Measurements from ENCODE around the gene EPO.

Gene EPO

GRCh38 chr7:100686201-100686821, 34.0 kb upstream of the EPO start:
- Histone ChIP-seq H3K36me3 (ENCODE audit: control insufficient read depth, insufficient read depth, low read length) (peaks cover 53% of the 10 kb centered on the region), H3K4me3 (ENCODE audit: low read length) (no peak overlapping the region), H3K27me3 (ENCODE audit: control insufficient read depth, insufficient read depth, low read length) (no peaks in the 10 kb centered on the region), H3K27ac (ENCODE audit: low read depth, low read length) (no peak overlapping the region), H3K9ac (ENCODE audit: low read length) (no peak overlapping the region), H3K4me1 (ENCODE audit: control insufficient read depth, insufficient read depth, low read length) (peaks cover 2% of the 10 kb centered on the region)

GRCh38 chr7:100686822-100687211, 33.5 kb upstream of the EPO start:
- H3K27ac ChIP-seq (ENCODE audit: low read depth, low read length): no peak overlapping the region
- peaks cover 49% of the 10 kb centered on the region for H3K36me3 ChIP-seq (ENCODE audit: control insufficient read depth, insufficient read depth, low read length)
- no peak overlapping the region for H3K9ac ChIP-seq (ENCODE audit: low read length)
- peaks cover 7% of the 10 kb centered on the region for H3K4me1 ChIP-seq (ENCODE audit: control insufficient read depth, insufficient read depth, low read length)
- H3K27me3 ChIP-seq (ENCODE audit: control insufficient read depth, insufficient read depth, low read length): no peaks in the 10 kb centered on the region
- H3K4me3 ChIP-seq (ENCODE audit: low read length): no peak overlapping the region

GRCh38 chr7:100687261-100687660, 33.0 kb upstream of the EPO start:
- H3K27me3 ChIP-seq (ENCODE audit: control insufficient read depth, insufficient read depth, low read length): no peaks in the 10 kb centered on the region
- H3K36me3 ChIP-seq (ENCODE audit: control insufficient read depth, insufficient read depth, low read length): peaks cover 44% of the 10 kb centered on the region
- no peak overlapping the region for H3K9ac ChIP-seq (ENCODE audit: low read length)
- peaks cover 12% of the 10 kb centered on the region for H3K4me1 ChIP-seq (ENCODE audit: control insufficient read depth, insufficient read depth, low read length)
- no peak overlapping the region for H3K27ac ChIP-seq (ENCODE audit: low read depth, low read length)
- no peak overlapping the region for H3K4me3 ChIP-seq (ENCODE audit: low read length)

- Histone ChIP-seq H3K36me3 (ENCODE audit: control insufficient read depth, insufficient read depth, low read length) (peaks cover 44% of the 10 kb centered on the region), H3K27ac (ENCODE audit: low read depth, low read length) (no peak overlapping the region), H3K9ac (ENCODE audit: low read length) (no peak overlapping the region), H3K27me3 (ENCODE audit: control insufficient read depth, insufficient read depth, low read length) (no peaks in the 10 kb centered on the region), H3K4me3 (ENCODE audit: low read length) (no peak overlapping the region), H3K4me1 (ENCODE audit: control insufficient read depth, insufficient read depth, low read length) (peaks cover 16% of the 10 kb centered on the region)
These were observed 32.4 kb upstream of the EPO start for GRCh38 chr7:100687751-100688300.

GRCh38 chr7:100688326-100688860, 31.9 kb upstream of the EPO start:
- Histone ChIP-seq H3K4me1 (ENCODE audit: control insufficient read depth, insufficient read depth, low read length) (peaks cover 18% of the 10 kb centered on the region), H3K9ac (ENCODE audit: low read length) (no peak overlapping the region), H3K36me3 (ENCODE audit: control insufficient read depth, insufficient read depth, low read length) (peaks cover 40% of the 10 kb centered on the region)

GRCh38 chr7:100689230-100690135, 30.8 kb upstream of the EPO start:
- H3K27ac ChIP-seq (ENCODE audit: low read depth, low read length): no peak overlapping the region
- H3K36me3 ChIP-seq (ENCODE audit: control insufficient read depth, insufficient read depth, low read length): peaks cover 30% of the 10 kb centered on the region
- H3K4me1 ChIP-seq (ENCODE audit: control insufficient read depth, insufficient read depth, low read length): peaks cover 18% of the 10 kb centered on the region
- no peaks in the 10 kb centered on the region for H3K27me3 ChIP-seq (ENCODE audit: control insufficient read depth, insufficient read depth, low read length)
- H3K4me3 ChIP-seq (ENCODE audit: low read length): no peak overlapping the region
- H3K9ac ChIP-seq (ENCODE audit: low read length): no peak overlapping the region

More at GRCh38 chr7:100688326-100688860, 31.9 kb upstream of the EPO start:
- H3K27me3 ChIP-seq (ENCODE audit: control insufficient read depth, insufficient read depth, low read length): no peaks in the 10 kb centered on the region
- H3K4me3 ChIP-seq (ENCODE audit: low read length): no peak overlapping the region
- H3K27ac ChIP-seq (ENCODE audit: low read depth, low read length): no peak overlapping the region

- H3K4me1 ChIP-seq (ENCODE audit: control insufficient read depth, insufficient read depth, low read length): peaks cover 18% of the 10 kb centered on the region
- H3K27me3 ChIP-seq (ENCODE audit: control insufficient read depth, insufficient read depth, low read length): no peaks in the 10 kb centered on the region
- peak overlapping the region; percentile 70 for H3K4me3 ChIP-seq (ENCODE audit: low read length)
- H3K36me3 ChIP-seq (ENCODE audit: control insufficient read depth, insufficient read depth, low read length): peaks cover 11% of the 10 kb centered on the region
- peak overlapping the region; percentile 49 for H3K9ac ChIP-seq (ENCODE audit: low read length)
- H3K27ac ChIP-seq (ENCODE audit: low read depth, low read length): no peak overlapping the region
These were observed 28.3 kb upstream of the EPO start for GRCh38 chr7:100691676-100692577.

GRCh38 chr7:100692578-100692961, 27.7 kb upstream of the EPO start:
- Histone ChIP-seq H3K27ac (ENCODE audit: low read depth, low read length) (no peak overlapping the region), H3K4me1 (ENCODE audit: control insufficient read depth, insufficient read depth, low read length) (peaks cover 18% of the 10 kb centered on the region)

GRCh38 chr7:100693312-100694097, 26.8 kb upstream of the EPO start:
- peak overlapping the region; percentile 49 for H3K9ac ChIP-seq (ENCODE audit: low read length)
- peak overlapping the region; percentile 70 for H3K4me3 ChIP-seq (ENCODE audit: low read length)
- peaks cover 18% of the 10 kb centered on the region for H3K4me1 ChIP-seq (ENCODE audit: control insufficient read depth, insufficient read depth, low read length)
- H3K36me3 ChIP-seq (ENCODE audit: control insufficient read depth, insufficient read depth, low read length): peaks cover 3% of the 10 kb centered on the region
- H3K27me3 ChIP-seq (ENCODE audit: control insufficient read depth, insufficient read depth, low read length): no peaks in the 10 kb centered on the region
- peak overlapping the region; percentile 59 for H3K27ac ChIP-seq (ENCODE audit: low read depth, low read length)

More at GRCh38 chr7:100692578-100692961, 27.7 kb upstream of the EPO start:
- no peaks in the 10 kb centered on the region for H3K27me3 ChIP-seq (ENCODE audit: control insufficient read depth, insufficient read depth, low read length)
- peaks cover 8% of the 10 kb centered on the region for H3K36me3 ChIP-seq (ENCODE audit: control insufficient read depth, insufficient read depth, low read length)
- H3K9ac ChIP-seq (ENCODE audit: low read length): peak overlapping the region; percentile 49
- peak overlapping the region; percentile 70 for H3K4me3 ChIP-seq (ENCODE audit: low read length)

- no peaks in the 10 kb centered on the region for H3K36me3 ChIP-seq (ENCODE audit: control insufficient read depth, insufficient read depth, low read length)
- H3K27me3 ChIP-seq (ENCODE audit: control insufficient read depth, insufficient read depth, low read length): no peaks in the 10 kb centered on the region
- H3K9ac ChIP-seq (ENCODE audit: low read length): peak within 1 kb of the TSS; percentile 49
- peak within 1 kb of the TSS; percentile 79 for H3K27ac ChIP-seq (ENCODE audit: low read depth, low read length)
- peak within 1 kb of the TSS; percentile 70 for H3K4me3 ChIP-seq (ENCODE audit: low read length)
- H3K4me1 ChIP-seq (ENCODE audit: control insufficient read depth, insufficient read depth, low read length): peaks cover 18% of the 10 kb centered on the region
These were observed 26.0 kb upstream of the EPO start, which contains the start of gene GIGYF1 for GRCh38 chr7:100694098-100694745. TSS of gene GIGYF1 (minus strand) at chr7:100694250. CDS start at chr7:100688238, 6,012 bp downstream.

- H3K4me1 ChIP-seq (ENCODE audit: control insufficient read depth, insufficient read depth, low read length): peaks cover 17% of the 10 kb centered on the region
- H3K27me3 ChIP-seq (ENCODE audit: control insufficient read depth, insufficient read depth, low read length): no peaks in the 10 kb centered on the region
- H3K36me3 ChIP-seq (ENCODE audit: control insufficient read depth, insufficient read depth, low read length): no peaks in the 10 kb centered on the region
- no peak overlapping the region for H3K27ac ChIP-seq (ENCODE audit: low read depth, low read length)
- H3K4me3 ChIP-seq (ENCODE audit: low read length): no peak overlapping the region
- no peak overlapping the region for H3K9ac ChIP-seq (ENCODE audit: low read length)
These were observed 24.1 kb upstream of the EPO start for GRCh38 chr7:100696123-100696521.

Data from rectal smooth muscle tissue (tissue), 1 donor.